Measurements from ENCODE around the gene AHNAK2.

DNA sequence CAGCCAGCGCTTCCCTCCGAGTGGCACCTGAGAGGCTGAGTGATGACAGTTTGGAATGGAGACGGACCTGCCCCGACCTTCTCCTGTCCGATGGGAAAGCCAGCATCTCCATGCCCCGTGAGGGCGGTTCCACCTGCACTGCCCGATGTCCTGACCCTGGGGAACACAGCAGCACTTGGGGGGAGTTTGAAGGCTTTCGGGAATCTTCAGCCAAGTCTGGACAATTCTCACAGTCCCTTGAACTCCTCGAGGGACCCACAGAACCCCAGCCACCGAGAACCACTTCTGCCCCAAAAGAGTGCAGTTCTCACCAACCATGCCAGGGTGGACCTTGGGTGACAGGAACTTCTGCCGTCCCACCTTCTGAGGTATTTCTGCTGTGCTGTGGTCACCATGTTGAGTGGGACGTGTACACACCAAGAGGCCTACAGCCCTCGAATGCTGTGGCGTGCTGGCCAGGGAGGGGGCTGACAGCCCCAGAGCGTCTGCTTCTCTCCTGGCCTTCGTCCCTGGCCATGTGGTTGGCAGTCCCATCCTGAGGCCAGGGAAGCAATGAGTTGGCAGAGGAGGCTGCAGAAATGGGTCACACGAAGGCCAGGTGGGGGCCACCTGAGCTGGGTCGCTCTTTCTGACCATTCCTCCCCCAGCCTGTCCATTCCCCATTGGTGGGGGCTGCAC is 8.5 kb upstream of the AHNAK2 start:
- TF ChIP-seq, protein P1, sequence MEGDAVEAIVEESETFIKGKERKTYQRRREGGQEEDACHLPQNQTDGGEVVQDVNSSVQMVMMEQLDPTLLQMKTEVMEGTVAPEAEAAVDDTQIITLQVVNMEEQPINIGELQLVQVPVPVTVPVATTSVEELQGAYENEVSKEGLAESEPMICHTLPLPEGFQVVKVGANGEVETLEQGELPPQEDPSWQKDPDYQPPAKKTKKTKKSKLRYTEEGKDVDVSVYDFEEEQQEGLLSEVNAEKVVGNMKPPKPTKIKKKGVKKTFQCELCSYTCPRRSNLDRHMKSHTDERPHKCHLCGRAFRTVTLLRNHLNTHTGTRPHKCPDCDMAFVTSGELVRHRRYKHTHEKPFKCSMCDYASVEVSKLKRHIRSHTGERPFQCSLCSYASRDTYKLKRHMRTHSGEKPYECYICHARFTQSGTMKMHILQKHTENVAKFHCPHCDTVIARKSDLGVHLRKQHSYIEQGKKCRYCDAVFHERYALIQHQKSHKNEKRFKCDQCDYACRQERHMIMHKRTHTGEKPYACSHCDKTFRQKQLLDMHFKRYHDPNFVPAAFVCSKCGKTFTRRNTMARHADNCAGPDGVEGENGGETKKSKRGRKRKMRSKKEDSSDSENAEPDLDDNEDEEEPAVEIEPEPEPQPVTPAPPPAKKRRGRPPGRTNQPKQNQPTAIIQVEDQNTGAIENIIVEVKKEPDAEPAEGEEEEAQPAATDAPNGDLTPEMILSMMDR (IDR thresholded peaks at IDR 0.05; ENCODE audit: insufficient read depth, low read length, poor library complexity, severe bottlenecking): no peak
- no peak for TF ChIP-seq EZH2phosphoT487 (conservative IDR thresholded peaks at IDR 0.05; ENCODE audit: low read length)
